SK-N-SH treated with all-trans-retinoic acid at 6 μM for 48 hours (cell line): ENCODE results near the gene FAM13A.

ENCODE experiments used
- ATAC-seq: fragments of 200-7000 bp; cut with Tn5 transposase; 3 replicates; pipeline ENCODE4 v1.9.1; 2020; ENCODE audit warnings: mild to moderate bottlenecking, moderate library complexity
- ARNTL ChIP-seq: fragments of 450-650 bp; formaldehyde crosslinking; IDR thresholded peaks from 2 replicates; pipeline ENCODE4 v1.5.0; 2020; ENCODE audit warnings: low read depth, mild to moderate bottlenecking, moderate library complexity, borderline replicate concordance
- BACH2 ChIP-seq: fragments of 250-450 bp; sonication (Bioruptor Pico); IDR thresholded peaks from 2 replicates; pipeline ENCODE4 v1.9.0; 2021; ENCODE audit warnings: mild to moderate bottlenecking, borderline replicate concordance
- CREB5 ChIP-seq: fragments of 250-450 bp; sonication (Bioruptor Pico); IDR thresholded peaks from 2 replicates; pipeline ENCODE4 v1.5.1; 2020; ENCODE audit warnings: low read depth, mild to moderate bottlenecking, moderate library complexity
- CSRNP3 ChIP-seq: fragments of 250-450 bp; sonication (Bioruptor Pico); IDR thresholded peaks from 2 replicates; pipeline ENCODE4 v1.5.1; 2021; ENCODE audit warnings: mild to moderate bottlenecking, moderate library complexity
- ESRRG ChIP-seq: fragments of 250-450 bp; sonication (Bioruptor Pico); IDR thresholded peaks from 2 replicates; pipeline ENCODE4 v1.6.1; 2021; ENCODE audit warnings: mild to moderate bottlenecking
- GLIS3 ChIP-seq: fragments of 250-450 bp; sonication (Bioruptor Pico); IDR thresholded peaks from 2 replicates; pipeline ENCODE4 v1.5.0; 2020; ENCODE audit warnings: mild to moderate bottlenecking, moderate library complexity
- ISL1 ChIP-seq: fragments of 250-450 bp; sonication (Bioruptor Pico); IDR thresholded peaks from 2 replicates; pipeline ENCODE4 v2.1.2; 2022; ENCODE audit warnings: mild to moderate bottlenecking, moderate library complexity
- OSR1 ChIP-seq: fragments of 250-450 bp; sonication (Bioruptor Pico); IDR thresholded peaks from 2 replicates; pipeline ENCODE4 v1.8.0; 2022; ENCODE audit warnings: moderate library complexity, mild to moderate bottlenecking, inconsistent platforms
- POU6F1 ChIP-seq: fragments of 250-450 bp; sonication (Bioruptor Pico); IDR thresholded peaks from 2 replicates; pipeline ENCODE4 v1.8.0; 2021; ENCODE audit warnings: low read depth, mild to moderate bottlenecking, moderate library complexity, borderline replicate concordance
- PPARA ChIP-seq: fragments of 250-450 bp; sonication (Bioruptor Pico); IDR thresholded peaks from 2 replicates; pipeline ENCODE4 v1.5.0; 2020; ENCODE audit warnings: mild to moderate bottlenecking, borderline replicate concordance
- SNAI2 ChIP-seq: fragments of 250-450 bp; sonication (Bioruptor Pico); IDR thresholded peaks from 2 replicates; pipeline ENCODE4 v1.5.0; 2020; ENCODE audit warnings: mild to moderate bottlenecking, moderate library complexity
- TOX ChIP-seq: fragments of 250-450 bp; sonication (Bioruptor Pico); IDR thresholded peaks from 2 replicates; pipeline ENCODE4 v1.8.0; 2021; ENCODE audit warnings: mild to moderate bottlenecking, moderate library complexity, borderline replicate concordance
- TSHZ2 ChIP-seq: fragments of 250-450 bp; sonication (Bioruptor Pico); IDR thresholded peaks from 2 replicates; pipeline ENCODE4 v1.5.0; 2020; ENCODE audit warnings: mild to moderate bottlenecking, moderate library complexity
- ZC3H10 ChIP-seq: fragments of 250-450 bp; sonication (Bioruptor Pico); IDR thresholded peaks from 2 replicates; pipeline ENCODE4 v1.5.1; 2021; ENCODE audit warnings: mild to moderate bottlenecking, moderate library complexity
- ZFP3 ChIP-seq: fragments of 250-450 bp; sonication (Bioruptor Pico); IDR thresholded peaks from 2 replicates; pipeline ENCODE4 v1.5.0; 2020; ENCODE audit warnings: mild to moderate bottlenecking, moderate library complexity
- ZFP30 ChIP-seq: fragments of 450-650 bp; formaldehyde crosslinking; IDR thresholded peaks from 2 replicates; pipeline ENCODE4 v1.5.0; 2022; ENCODE audit warnings: mild to moderate bottlenecking, moderate library complexity
- ZNF565 ChIP-seq: fragments of 450-650 bp; formaldehyde crosslinking; conservative IDR thresholded peaks from 2 replicates; pipeline ENCODE4 v1.5.0; 2020; ENCODE audit warnings: low read depth, mild to moderate bottlenecking, moderate library complexity
- ZNF70 ChIP-seq: fragments of 450-650 bp; formaldehyde crosslinking; IDR thresholded peaks from 2 replicates; pipeline ENCODE4 v1.5.0; 2020; ENCODE audit warnings: mild to moderate bottlenecking, moderate library complexity
- ZNF8 ChIP-seq: fragments of 450-650 bp; formaldehyde crosslinking; IDR thresholded peaks from 2 replicates; pipeline ENCODE4 v1.5.0; 2020; ENCODE audit warnings: mild to moderate bottlenecking, moderate library complexity

The FAM13A gene

GRCh38 chr4:89039730-89040338, 17.2 kb downstream of the FAM13A start:
- no peak for TF ChIP-seq TOX (CRISPR knock-in tag)
- TF ChIP-seq ISL1 (CRISPR knock-in tag) = no peak
- no peak for TF ChIP-seq ZC3H10 (CRISPR knock-in tag)
- no peak for TF ChIP-seq PPARA (CRISPR knock-in tag)
- TF ChIP-seq POU6F1 (CRISPR knock-in tag) = no peak
- TF ChIP-seq ZFP30 = no peak
- no peak for TF ChIP-seq ZFP3 (CRISPR knock-in tag)
- no peak for TF ChIP-seq OSR1
- TF ChIP-seq ARNTL = no peak
- no peak for TF ChIP-seq ZNF8 (CRISPR knock-in tag)
- no peak for TF ChIP-seq ZNF70 (CRISPR knock-in tag)
- no peak for TF ChIP-seq TSHZ2 (CRISPR knock-in tag)
- no peak for ATAC-seq

GRCh38 chr4:89036535-89036934, 20.4 kb downstream of the FAM13A start:
- ATAC-seq = no peak
- TF ChIP-seq ESRRG (CRISPR knock-in tag) (no peak), ZNF70 (CRISPR knock-in tag) (no peak), TSHZ2 (CRISPR knock-in tag) (no peak), ZNF8 (CRISPR knock-in tag) (no peak), CSRNP3 (no peak), CREB5 (CRISPR knock-in tag) (no peak), GLIS3 (CRISPR knock-in tag) (no peak), ARNTL (no peak), SNAI2 (no peak), ZFP3 (CRISPR knock-in tag) (no peak), ZNF565 (no peak), BACH2 (CRISPR knock-in tag) (no peak), ZC3H10 (CRISPR knock-in tag) (no peak)

- TF ChIP-seq ZC3H10 (CRISPR knock-in tag) (no peak), ZNF70 (CRISPR knock-in tag) (no peak)
- no peak for ATAC-seq
Observed at GRCh38 chr4:89031272-89031671, 25.7 kb downstream of the FAM13A start.
